ENCODE results near the gene BLTP2.

The BLTP2 gene

GRCh38 chr17:28599311-28600184, 45.4 kb downstream of the BLTP2 start (continued):
- TF ChIP-seq YY2 (tag by site-specific recombination; IDR thresholded peaks at IDR 0.05) = no peak
- TF ChIP-seq ZNF629 (tag by site-specific recombination; IDR thresholded peaks at IDR 0.05) = peak; percentile 92
- TF ChIP-seq, protein P1, sequence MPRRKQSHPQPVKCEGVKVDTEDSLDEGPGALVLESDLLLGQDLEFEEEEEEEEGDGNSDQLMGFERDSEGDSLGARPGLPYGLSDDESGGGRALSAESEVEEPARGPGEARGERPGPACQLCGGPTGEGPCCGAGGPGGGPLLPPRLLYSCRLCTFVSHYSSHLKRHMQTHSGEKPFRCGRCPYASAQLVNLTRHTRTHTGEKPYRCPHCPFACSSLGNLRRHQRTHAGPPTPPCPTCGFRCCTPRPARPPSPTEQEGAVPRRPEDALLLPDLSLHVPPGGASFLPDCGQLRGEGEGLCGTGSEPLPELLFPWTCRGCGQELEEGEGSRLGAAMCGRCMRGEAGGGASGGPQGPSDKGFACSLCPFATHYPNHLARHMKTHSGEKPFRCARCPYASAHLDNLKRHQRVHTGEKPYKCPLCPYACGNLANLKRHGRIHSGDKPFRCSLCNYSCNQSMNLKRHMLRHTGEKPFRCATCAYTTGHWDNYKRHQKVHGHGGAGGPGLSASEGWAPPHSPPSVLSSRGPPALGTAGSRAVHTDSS (tag by site-specific recombination; IDR thresholded peaks at IDR 0.05) = 0 out of 2 replicates have a peak, but pooled peaks have one; percentile 2
- TF ChIP-seq GLIS2 (tag by site-specific recombination; IDR thresholded peaks at IDR 0.05) = 0 out of 2 replicates have a peak, but pooled peaks have one; percentile 28
- no peak for TF ChIP-seq ZNF10 (tag by site-specific recombination; IDR thresholded peaks at IDR 0.05)
- TF ChIP-seq ZBTB8A (tag by site-specific recombination; IDR thresholded peaks at IDR 0.05) = peak; percentile 41; the same call in 1 of the 2 replicates
- TF ChIP-seq ZBTB6 (tag by site-specific recombination; IDR thresholded peaks at IDR 0.05) = no peak
- TF ChIP-seq ZNF621 (tag by site-specific recombination; IDR thresholded peaks at IDR 0.05) = no peak
- TF ChIP-seq, protein P2, sequence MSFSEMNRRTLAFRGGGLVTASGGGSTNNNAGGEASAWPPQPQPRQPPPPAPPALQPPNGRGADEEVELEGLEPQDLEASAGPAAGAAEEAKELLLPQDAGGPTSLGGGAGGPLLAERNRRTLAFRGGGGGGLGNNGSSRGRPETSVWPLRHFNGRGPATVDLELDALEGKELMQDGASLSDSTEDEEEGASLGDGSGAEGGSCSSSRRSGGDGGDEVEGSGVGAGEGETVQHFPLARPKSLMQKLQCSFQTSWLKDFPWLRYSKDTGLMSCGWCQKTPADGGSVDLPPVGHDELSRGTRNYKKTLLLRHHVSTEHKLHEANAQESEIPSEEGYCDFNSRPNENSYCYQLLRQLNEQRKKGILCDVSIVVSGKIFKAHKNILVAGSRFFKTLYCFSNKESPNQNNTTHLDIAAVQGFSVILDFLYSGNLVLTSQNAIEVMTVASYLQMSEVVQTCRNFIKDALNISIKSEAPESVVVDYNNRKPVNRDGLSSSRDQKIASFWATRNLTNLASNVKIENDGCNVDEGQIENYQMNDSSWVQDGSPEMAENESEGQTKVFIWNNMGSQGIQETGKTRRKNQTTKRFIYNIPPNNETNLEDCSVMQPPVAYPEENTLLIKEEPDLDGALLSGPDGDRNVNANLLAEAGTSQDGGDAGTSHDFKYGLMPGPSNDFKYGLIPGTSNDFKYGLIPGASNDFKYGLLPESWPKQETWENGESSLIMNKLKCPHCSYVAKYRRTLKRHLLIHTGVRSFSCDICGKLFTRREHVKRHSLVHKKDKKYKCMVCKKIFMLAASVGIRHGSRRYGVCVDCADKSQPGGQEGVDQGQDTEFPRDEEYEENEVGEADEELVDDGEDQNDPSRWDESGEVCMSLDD (tag by site-specific recombination; IDR thresholded peaks at IDR 0.05) = no peak
- no peak for TF ChIP-seq ZSCAN18 (tag by site-specific recombination; IDR thresholded peaks at IDR 0.05)
- 0 out of 2 replicates have a peak, but pooled peaks have one; percentile 6 for TF ChIP-seq ZBTB1 (tag by site-specific recombination; IDR thresholded peaks at IDR 0.05)
- no peak for TF ChIP-seq ZNF362 (tag by site-specific recombination; IDR thresholded peaks at IDR 0.05)
- peak; percentile 78; the same call in 1 of the 2 replicates for TF ChIP-seq ZEB2 (tag by site-specific recombination; IDR thresholded peaks at IDR 0.05)
- peak; percentile 39; the same call in 1 of the 2 replicates for TF ChIP-seq ZNF394 (tag by site-specific recombination; IDR thresholded peaks at IDR 0.05; ENCODE audit: borderline replicate concordance)
- TF ChIP-seq ZNF488 (tag by site-specific recombination; IDR thresholded peaks at IDR 0.05) = no peak
- TF ChIP-seq ZNF266 (tag by site-specific recombination; IDR thresholded peaks at IDR 0.05; ENCODE audit: low read depth) = no peak
- peak; percentile 94 for TF ChIP-seq SCRT1 (tag by site-specific recombination; IDR thresholded peaks at IDR 0.05; ENCODE audit: borderline replicate concordance)
- peak; percentile 90 for TF ChIP-seq ZNF121 (tag by site-specific recombination; IDR thresholded peaks at IDR 0.05)
- TF ChIP-seq GLI4 (tag by site-specific recombination; IDR thresholded peaks at IDR 0.05) = 0 out of 2 replicates have a peak, but pooled peaks have one; percentile 15
- TF ChIP-seq ZSCAN16 (tag by site-specific recombination; IDR thresholded peaks at IDR 0.05) = no peak
- TF ChIP-seq KLF17 (tag by site-specific recombination; IDR thresholded peaks at IDR 0.05) = no peak
- TF ChIP-seq ZNF677 (tag by site-specific recombination; IDR thresholded peaks at IDR 0.05) = no peak
- peak; percentile 70 for TF ChIP-seq ZBTB48 (tag by site-specific recombination; IDR thresholded peaks at IDR 0.05)
- TF ChIP-seq, protein P3, sequence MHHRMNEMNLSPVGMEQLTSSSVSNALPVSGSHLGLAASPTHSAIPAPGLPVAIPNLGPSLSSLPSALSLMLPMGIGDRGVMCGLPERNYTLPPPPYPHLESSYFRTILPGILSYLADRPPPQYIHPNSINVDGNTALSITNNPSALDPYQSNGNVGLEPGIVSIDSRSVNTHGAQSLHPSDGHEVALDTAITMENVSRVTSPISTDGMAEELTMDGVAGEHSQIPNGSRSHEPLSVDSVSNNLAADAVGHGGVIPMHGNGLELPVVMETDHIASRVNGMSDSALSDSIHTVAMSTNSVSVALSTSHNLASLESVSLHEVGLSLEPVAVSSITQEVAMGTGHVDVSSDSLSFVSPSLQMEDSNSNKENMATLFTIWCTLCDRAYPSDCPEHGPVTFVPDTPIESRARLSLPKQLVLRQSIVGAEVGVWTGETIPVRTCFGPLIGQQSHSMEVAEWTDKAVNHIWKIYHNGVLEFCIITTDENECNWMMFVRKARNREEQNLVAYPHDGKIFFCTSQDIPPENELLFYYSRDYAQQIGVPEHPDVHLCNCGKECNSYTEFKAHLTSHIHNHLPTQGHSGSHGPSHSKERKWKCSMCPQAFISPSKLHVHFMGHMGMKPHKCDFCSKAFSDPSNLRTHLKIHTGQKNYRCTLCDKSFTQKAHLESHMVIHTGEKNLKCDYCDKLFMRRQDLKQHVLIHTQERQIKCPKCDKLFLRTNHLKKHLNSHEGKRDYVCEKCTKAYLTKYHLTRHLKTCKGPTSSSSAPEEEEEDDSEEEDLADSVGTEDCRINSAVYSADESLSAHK (tag by site-specific recombination; IDR thresholded peaks at IDR 0.05) = 0 out of 2 replicates have a peak, but pooled peaks have one; percentile 0
- TF ChIP-seq ZNF175 (tag by site-specific recombination; IDR thresholded peaks at IDR 0.05) = no peak
- TF ChIP-seq ZNF560 (tag by site-specific recombination; IDR thresholded peaks at IDR 0.05; ENCODE audit: borderline replicate concordance) = no peak
